ENCODE results near the gene ZBP1. TPM values are rescaled to one million over a fixed set of nuclear protein-coding genes. Genes with fewer than 3 reads are reported as not detected.

Gene ZBP1
- total RNA-seq, 1 experiment from 2014 or later = not detected

- H3K4me1 ChIP-seq (ENCODE audit: control insufficient read depth in 1 of 2, insufficient read depth in 2 of 2, low read length in 2 of 2) = no peaks in the 10 kb centered on the region
- H3K4me2 ChIP-seq (ENCODE audit: low read length) = no peak overlapping the region
- TF ChIP-seq SIN3A (IDR thresholded peaks at IDR 0.05; ENCODE audit: low read depth) = no peak
- TF ChIP-seq YY1 (IDR thresholded peaks at IDR 0.05; ENCODE audit: extremely low read depth, insufficient replicate concordance, low read depth, low read length) = no peak
- TF ChIP-seq RAD21 (IDR thresholded peaks at IDR 0.05; ENCODE audit: low read depth) = no peak
- no peak for TF ChIP-seq ATF3 (IDR thresholded peaks at IDR 0.05)
- TF ChIP-seq POLR2AphosphoS5 (IDR thresholded peaks at IDR 0.05; ENCODE audit: low read depth, low read length) = no peak
- TF ChIP-seq EGR1 (IDR thresholded peaks at IDR 0.05; ENCODE audit: low read depth) = no peak
- TF ChIP-seq SRF (IDR thresholded peaks at IDR 0.05; ENCODE audit: low read depth) = no peak
- TF ChIP-seq POLR2A (IDR thresholded peaks at IDR 0.05; ENCODE audit: borderline replicate concordance, extremely low read depth, insufficient read depth, insufficient read length) = no peak
- TF ChIP-seq ZNF274 (IDR thresholded peaks at IDR 0.05; ENCODE audit: low read depth, low read length) = no peak
- TF ChIP-seq JUND (IDR thresholded peaks at IDR 0.05) = no peak
- H2AFZ ChIP-seq (ENCODE audit: low read depth, low read length, poor library complexity, severe bottlenecking) = no peak overlapping the region
- H3K27ac ChIP-seq (ENCODE audit: low read depth, low read length) = no peak overlapping the region
- intact Hi-C loops (cut with micrococcal nuclease) = no loop called here
- no peaks in the 10 kb centered on the region for H3K9me2 ChIP-seq (ENCODE audit: insufficient read depth)
- no peaks in the 10 kb centered on the region for H3K9me3 ChIP-seq (ENCODE audit: control insufficient read depth in 1 of 2, insufficient read depth in 1 of 2, low read depth in 1 of 2, low read length in 2 of 2)
- no peak overlapping the region for H3K4me3 ChIP-seq (replicated peaks in 1 of 2; ENCODE audit: low read depth in 1 of 2, low read length in 2 of 2)
- no TSS peak for BruUV-seq (replicated peaks)
- no peaks in the 10 kb centered on the region for H3K36me3 ChIP-seq (ENCODE audit: control insufficient read depth in 1 of 2, insufficient read depth in 2 of 2, low read length in 2 of 2)
- H3K9ac ChIP-seq (ENCODE audit: low read length) = no peak overlapping the region
- ATAC-seq (no peak), DNase-seq (ENCODE audit: low read depth, low spot score) (no peak)
- H3K79me2 ChIP-seq (ENCODE audit: insufficient read depth, low read length) = no peaks in the 10 kb centered on the region
- no peaks in the 10 kb centered on the region for H4K20me1 ChIP-seq (ENCODE audit: insufficient read depth)
- peaks cover 91% of the 10 kb centered on the region for H3K27me3 ChIP-seq (ENCODE audit: insufficient read depth, low read length)
- ChIA-PET CTCF (no interaction called here), RAD21 (ENCODE audit: low non-redundant PET in 1 of 2, low total read pairs in 2 of 2, uncharacterized antibody in 2 of 2, unreplicated experiment in 2 of 2) (interaction anchor here in 1 of 2 experiments (0.7 kb wide), 1 partner anchor 361 kb away, joined by 4 read pairs; no protein-coding TSS in a partner anchor), POLR2A (no interaction called here)
These were observed 18.6 kb upstream of the ZBP1 start for GRCh38 chr20:57638895-57639236.

- DNase-seq (ENCODE audit: low read depth, low spot score) = no peak
- Histone ChIP-seq H4K20me1 (ENCODE audit: insufficient read depth) (no peaks in the 10 kb centered on the region), H3K27me3 (ENCODE audit: insufficient read depth, low read length) (peaks cover 88% of the 10 kb centered on the region), H3K36me3 (ENCODE audit: control insufficient read depth in 1 of 2, insufficient read depth in 2 of 2, low read length in 2 of 2) (no peaks in the 10 kb centered on the region), H3K27ac (ENCODE audit: low read depth, low read length) (no peak overlapping the region), H3K4me3 (replicated peaks in 1 of 2; ENCODE audit: low read depth in 1 of 2, low read length in 2 of 2) (no peak overlapping the region), H3K9ac (ENCODE audit: low read length) (no peak overlapping the region), H3K4me1 (ENCODE audit: control insufficient read depth in 1 of 2, insufficient read depth in 2 of 2, low read length in 2 of 2) (no peaks in the 10 kb centered on the region), H3K79me2 (ENCODE audit: insufficient read depth, low read length) (no peaks in the 10 kb centered on the region), H3K4me2 (ENCODE audit: low read length) (no peak overlapping the region), H2AFZ (ENCODE audit: low read depth, low read length, poor library complexity, severe bottlenecking) (no peak overlapping the region), H3K9me3 (ENCODE audit: control insufficient read depth in 1 of 2, insufficient read depth in 1 of 2, low read depth in 1 of 2, low read length in 2 of 2) (no peaks in the 10 kb centered on the region), H3K9me2 (ENCODE audit: insufficient read depth) (no peaks in the 10 kb centered on the region)
- BruUV-seq (replicated peaks) = no TSS peak
- CTCF ChIA-PET = no interaction called here
- RAD21 ChIA-PET (ENCODE audit: low non-redundant PET in 1 of 2, low total read pairs in 2 of 2, uncharacterized antibody in 2 of 2, unreplicated experiment in 2 of 2) = interaction anchor here in 1 of 2 experiments (0.7 kb wide), 1 partner anchor 362 kb away, joined by 4 read pairs; no protein-coding TSS in a partner anchor
- POLR2A ChIA-PET = no interaction called here
- ATAC-seq = no peak
- intact Hi-C loops (cut with micrococcal nuclease) = no loop called here
- TF ChIP-seq ZNF274 (IDR thresholded peaks at IDR 0.05; ENCODE audit: low read depth, low read length) = no peak
- no peak for TF ChIP-seq SRF (IDR thresholded peaks at IDR 0.05; ENCODE audit: low read depth)
- no peak for TF ChIP-seq REST (IDR thresholded peaks at IDR 0.05; ENCODE audit: low read depth)
- TF ChIP-seq EGR1 (IDR thresholded peaks at IDR 0.05; ENCODE audit: low read depth) = no peak
- no peak for TF ChIP-seq SP1 (IDR thresholded peaks at IDR 0.05; ENCODE audit: low read depth)
- TF ChIP-seq FOSL1 (IDR thresholded peaks at IDR 0.05; ENCODE audit: low read depth) = no peak
- no peak for TF ChIP-seq ZBTB33 (IDR thresholded peaks at IDR 0.05; ENCODE audit: extremely low read depth, insufficient replicate concordance, low read length)
- TF ChIP-seq YY1 (IDR thresholded peaks at IDR 0.05; ENCODE audit: extremely low read depth, insufficient replicate concordance, low read depth, low read length) = no peak
- no peak for TF ChIP-seq CBX3 (IDR thresholded peaks at IDR 0.05; ENCODE audit: low read depth)
- no peak for TF ChIP-seq POLR2A (IDR thresholded peaks at IDR 0.05; ENCODE audit: borderline replicate concordance, extremely low read depth, insufficient read depth, insufficient read length)
These were observed 18.1 kb upstream of the ZBP1 start for GRCh38 chr20:57638173-57638894.

All from HCT116 (cell line).